NCI-H146 treated with DMSO at 0.1 percent for 48 hours (cell line): Measurements from ENCODE around the gene SH3GL2.

Experiments used
- DNase-seq: peaks from one replicate; lab custom pipeline; 2025; ENCODE audit not compliant: unreplicated experiment; lab: John Stamatoyannopoulos, UW

The SH3GL2 gene

DNA sequence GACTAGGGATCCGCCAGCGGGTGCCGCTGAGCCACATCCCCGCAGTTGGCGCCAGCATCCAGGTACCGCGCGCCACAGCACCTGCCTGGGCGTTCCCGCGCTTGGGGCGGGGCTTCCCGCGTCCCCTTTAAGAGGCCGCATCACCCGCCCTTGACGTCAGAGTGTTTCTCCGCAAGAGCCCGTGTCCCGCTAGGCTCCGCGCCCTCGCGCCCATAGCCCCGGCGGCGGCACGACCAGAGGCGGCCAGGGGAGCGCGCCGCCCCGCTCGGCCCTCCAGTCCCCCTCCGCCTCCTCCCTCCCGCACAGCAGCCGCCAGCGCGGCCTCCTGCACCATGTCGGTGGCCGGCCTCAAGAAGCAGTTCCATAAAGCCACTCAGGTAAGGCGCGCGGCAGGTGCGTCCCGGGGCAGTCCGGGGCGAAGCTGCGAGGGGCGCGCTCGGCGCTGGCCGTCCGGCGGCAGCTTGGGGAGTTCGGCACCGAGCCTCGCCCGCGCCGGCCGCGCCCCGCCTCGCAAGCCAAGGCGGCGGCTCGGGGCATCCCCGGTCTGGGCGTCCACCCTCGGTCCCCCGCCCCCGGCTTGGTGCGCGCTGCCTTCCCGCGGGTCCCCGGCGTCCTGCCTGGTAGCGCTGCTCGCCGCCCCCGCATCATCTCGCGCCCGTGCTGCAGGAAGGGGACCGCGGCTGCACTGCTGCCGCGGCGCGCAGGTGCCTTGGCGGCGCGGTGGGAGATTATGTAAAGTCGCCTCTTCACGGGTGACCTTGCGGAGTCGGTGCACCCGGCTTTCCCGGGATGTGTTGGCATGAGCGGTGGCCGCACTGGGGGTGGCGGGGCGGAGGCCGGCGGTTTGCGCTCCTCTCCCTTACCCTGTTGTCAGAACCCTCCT lies at the start of gene SH3GL2:
SH3GL2 (plus strand) TSS at position 156 of the 883 bp plus-strand sequence.
- DNase-seq = peak; percentile 91

DNA sequence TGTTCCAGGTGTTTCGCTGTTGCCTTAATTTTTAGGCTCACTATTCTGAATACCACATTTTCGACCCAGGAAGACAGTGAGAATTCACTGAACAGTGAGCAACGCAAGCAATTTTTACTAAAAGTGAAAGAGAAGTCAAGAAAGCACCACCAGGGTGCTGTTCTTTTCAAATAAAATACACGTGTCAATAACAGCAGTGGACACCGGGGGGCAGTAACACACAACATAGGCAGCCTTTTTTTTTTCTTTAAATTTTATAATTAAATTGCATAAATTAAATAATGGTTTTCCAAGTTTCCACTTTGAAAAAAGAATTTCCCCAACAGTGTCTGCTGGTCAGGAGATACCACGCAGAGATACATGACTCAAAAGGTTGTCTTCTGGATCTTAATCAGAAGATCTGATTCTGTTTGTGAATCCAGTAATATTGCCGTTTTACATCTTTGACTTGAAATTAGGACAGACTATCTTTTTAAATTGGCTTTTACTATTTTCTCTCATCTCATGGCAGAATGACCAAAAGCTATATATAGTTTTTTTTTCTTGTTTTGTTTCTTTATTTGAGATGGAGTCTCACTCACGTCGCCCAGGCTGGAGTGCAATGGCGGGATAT lies 47.1 kb upstream of the SH3GL2 start:
- DNase-seq = peak; percentile 56

DNA sequence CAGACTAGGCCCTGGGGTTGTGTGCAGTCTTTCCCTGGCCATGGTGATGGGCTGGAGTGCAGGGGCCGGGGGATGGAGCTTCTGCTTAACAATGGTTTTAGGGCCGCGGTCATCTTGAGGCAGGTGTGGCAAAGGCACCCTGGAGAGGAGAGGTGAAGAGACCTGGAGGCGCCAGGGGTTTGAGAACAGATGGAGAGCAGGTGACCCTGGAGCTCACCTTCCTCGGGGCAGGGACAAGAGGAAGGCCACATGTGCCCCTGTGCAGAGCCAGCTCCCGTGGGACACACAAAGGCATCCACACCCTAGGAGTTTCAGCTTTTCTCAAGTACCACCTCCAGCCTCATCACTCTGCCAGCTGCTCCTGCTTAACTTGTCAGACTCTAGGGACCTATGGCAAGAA lies 46.4 kb upstream of the SH3GL2 start:
- DNase-seq = peak; percentile 77

- DNase-seq = no peak
Observed at GRCh38 chr9:17535176-17535575, 43.7 kb upstream of the SH3GL2 start.

- DNase-seq = no peak
Observed at GRCh38 chr9:17536027-17536426, 42.8 kb upstream of the SH3GL2 start.

DNA sequence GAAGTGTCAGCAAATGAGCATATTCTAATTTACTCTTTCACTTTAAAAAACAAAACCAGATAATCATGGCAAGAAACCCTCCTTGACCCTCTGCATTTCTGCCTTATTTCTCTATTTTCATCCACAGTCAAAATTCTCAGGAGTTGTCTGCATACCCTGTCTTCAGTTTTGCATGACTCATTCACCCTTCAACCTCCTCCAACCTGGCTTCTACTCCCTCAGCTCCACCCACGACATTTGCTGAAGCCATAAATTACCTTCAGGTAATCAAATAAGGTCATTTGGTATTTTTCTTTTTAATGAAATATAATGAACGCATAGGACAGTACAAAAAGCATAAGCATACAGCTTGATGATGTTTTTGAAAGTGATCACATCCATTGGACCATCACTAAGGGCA lies 27.8 kb upstream of the SH3GL2 start:
- DNase-seq = no peak

DNA sequence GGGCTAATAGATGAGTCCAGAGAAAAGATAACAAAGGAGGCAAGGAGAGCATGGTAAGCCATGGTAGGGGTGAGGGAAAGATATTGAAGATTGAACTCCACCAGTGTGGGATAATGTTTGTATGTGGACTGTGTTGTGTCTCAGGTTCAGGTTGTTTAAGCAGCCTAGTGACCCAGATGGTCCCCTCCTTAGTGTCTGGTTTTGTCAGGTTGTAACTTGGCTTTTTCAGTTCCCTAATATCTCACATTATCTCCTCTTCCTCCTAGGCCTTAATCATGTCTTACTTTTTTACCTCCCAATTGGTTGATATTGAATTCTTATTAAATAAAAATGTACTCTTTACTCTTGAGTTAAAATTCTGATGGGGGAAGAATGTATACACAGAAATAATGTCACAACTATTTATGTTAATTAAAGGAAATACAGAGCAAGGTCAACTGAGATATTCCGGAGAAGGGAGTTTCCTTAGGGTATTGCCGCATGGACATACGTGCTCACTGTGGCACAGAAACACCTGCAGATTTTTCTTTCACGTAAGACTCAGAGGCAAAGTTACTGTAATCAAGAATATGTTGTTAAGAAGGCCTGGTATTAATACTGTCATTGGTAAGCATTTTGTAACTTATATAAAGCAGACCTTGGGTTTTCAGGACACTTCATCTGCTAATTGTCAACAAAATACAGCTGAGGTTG lies 23.4 kb upstream of the SH3GL2 start:
- DNase-seq = no peak

- no peak for DNase-seq
Observed at GRCh38 chr9:17556255-17556654, 22.6 kb upstream of the SH3GL2 start.

GRCh38 chr9:17556935-17557334 lies 21.9 kb upstream of the SH3GL2 start:
- DNase-seq = no peak

DNA sequence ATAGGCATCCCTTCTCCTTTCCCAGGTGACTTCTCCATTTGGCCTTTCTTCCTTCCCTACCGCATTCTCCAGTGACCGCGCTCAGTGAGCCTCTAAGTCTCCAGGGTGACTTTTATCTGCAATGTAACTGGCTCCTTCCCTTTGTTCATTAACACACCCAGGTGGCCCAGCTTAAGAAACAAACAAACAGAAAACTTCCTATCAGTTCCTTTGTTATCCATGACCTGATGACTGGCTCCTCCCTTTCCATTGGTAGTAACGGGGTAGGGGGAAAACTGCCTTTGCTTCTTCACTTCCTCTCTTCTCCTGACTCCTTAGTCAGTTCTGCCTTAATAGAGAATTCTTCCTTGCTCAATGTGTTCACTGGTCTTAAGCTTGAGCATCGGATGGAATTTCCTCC lies 7.0 kb upstream of the SH3GL2 start:
- DNase-seq = no peak

- no peak for DNase-seq
Observed at GRCh38 chr9:17574342-17574741, 4.5 kb upstream of the SH3GL2 start.

- no peak for DNase-seq
Observed at GRCh38 chr9:17578577-17578910, 322 bp upstream of the SH3GL2 start.

DNA sequence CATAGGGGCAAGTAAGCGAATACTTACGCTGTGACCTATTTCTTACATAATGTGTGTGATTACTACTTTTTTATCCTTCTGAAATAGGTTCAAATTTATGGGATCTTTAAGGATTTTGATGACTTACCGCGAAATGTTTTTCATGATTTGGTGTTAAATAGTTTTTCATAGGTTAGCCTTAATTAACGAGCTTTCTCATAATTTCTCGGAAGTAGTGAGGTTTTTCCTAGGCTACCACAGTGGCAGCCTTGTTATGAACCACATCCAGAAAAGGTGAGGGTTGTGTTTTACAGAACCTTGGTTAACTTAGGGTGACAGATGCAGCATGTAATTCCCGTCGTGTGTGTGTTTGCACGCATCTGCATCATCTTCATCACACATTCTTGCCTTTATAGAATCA lies 1.3 kb downstream of the SH3GL2 start:
- DNase-seq = no peak

DNA sequence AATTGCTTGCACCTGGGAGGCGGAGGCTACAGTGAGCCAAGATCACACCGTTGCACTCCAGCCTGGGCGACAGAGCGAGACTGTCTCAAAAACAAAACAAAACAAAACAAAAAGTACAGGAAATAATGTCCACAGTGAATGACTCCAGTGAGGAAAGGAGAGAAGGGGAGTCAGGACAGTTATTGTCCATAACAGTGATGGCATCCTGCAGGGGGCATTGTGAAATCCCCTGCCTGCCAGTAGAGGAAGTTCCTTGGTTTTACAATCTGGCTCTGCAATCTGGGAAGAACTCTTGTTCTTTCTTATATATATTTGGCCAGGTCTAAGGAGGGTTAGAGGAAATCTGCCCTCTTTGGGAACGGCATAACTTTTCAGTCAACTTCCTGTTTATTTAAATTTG lies 8.2 kb downstream of the SH3GL2 start:
- no peak for DNase-seq

GRCh38 chr9:17588395-17588794 lies 9.5 kb downstream of the SH3GL2 start:
- DNase-seq = no peak

- DNase-seq = no peak
Observed at GRCh38 chr9:17588941-17589340, 10.1 kb downstream of the SH3GL2 start.

DNA sequence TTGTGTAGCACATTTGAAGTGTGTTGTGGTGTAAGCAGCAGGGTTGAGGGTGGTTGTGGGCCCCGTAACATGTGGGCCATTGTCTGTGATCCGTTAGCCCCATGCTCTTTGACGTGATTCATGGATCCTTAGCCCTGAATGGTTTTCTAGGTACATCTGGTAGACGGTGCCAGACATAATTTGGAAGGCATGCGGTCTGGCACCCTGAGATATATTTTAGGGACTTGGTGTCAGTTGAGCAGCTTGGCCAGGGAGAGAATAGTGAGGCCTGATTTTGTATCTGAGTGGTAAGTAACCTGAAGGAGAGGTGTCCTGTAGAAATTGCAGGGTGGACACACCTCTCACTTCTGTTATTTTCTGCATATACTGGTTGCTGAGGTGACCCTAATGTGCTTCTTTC lies 10.9 kb downstream of the SH3GL2 start:
- DNase-seq = no peak

DNA sequence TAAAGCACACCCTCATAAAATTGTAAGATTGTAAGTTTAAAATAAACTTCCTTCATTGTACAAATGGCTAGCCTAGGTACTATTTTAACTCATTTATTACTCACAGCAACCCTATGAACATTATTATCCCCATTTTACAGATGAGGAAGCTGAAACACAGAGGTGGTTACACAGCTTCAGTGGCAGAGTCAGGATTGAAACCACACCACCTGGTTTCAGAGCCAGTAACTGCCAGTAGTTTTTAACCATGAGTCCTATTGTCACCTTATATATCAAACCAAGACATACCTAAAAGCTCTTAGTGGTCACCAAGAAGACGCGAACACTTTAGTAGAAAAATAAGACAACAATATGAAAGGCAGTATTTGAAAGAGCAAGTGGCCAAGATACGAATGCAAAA lies 16.1 kb downstream of the SH3GL2 start:
- DNase-seq = no peak

GRCh38 chr9:17597977-17598376 lies 19.1 kb downstream of the SH3GL2 start:
- no peak for DNase-seq

GRCh38 chr9:17600962-17601593 lies 22.2 kb downstream of the SH3GL2 start:
- DNase-seq = no peak

DNA sequence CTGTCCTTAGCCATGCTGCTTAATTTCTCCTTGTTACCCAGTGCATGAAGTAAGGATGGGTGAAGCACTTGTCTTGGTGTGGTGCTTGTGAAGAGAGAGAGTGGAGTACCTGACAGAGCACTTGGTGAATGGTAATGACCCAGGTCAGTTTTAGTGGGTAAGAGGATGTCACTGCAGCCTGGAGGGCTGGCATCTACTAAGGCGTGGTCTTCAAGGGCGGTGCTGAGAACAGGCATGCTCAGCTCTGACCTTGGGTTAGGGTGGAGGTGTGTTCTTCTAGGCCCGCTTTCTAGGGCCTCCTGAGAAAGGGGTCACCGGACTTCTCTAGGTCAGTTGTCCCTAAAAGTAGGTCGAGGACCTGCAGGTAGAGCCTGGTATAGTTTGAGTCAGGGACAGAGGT lies 25.7 kb downstream of the SH3GL2 start:
- DNase-seq = no peak
